ENCODE results near the gene OR8B8.

GRCh38 chr11:124405581-124405980 is 39.9 kb downstream of the OR8B8 start:
- TF ChIP-seq CTCF (IDR thresholded peaks at IDR 0.05) = no peak
- TF ChIP-seq POLR2A (IDR thresholded peaks at IDR 0.05) = no peak
